Measurements from ENCODE around the gene TTC12. TPM values are rescaled to one million over a fixed set of nuclear protein-coding genes. Genes with fewer than 3 reads are reported as not detected.
"Not testable (repeated sequence)": the region's sequence is repeated elsewhere in the genome, so short reads cannot be mapped to it uniquely, and the experiment has no call there.

Gene TTC12
- total RNA-seq, 1 donor from 2014 or later, result 3.0 TPM

DNA sequence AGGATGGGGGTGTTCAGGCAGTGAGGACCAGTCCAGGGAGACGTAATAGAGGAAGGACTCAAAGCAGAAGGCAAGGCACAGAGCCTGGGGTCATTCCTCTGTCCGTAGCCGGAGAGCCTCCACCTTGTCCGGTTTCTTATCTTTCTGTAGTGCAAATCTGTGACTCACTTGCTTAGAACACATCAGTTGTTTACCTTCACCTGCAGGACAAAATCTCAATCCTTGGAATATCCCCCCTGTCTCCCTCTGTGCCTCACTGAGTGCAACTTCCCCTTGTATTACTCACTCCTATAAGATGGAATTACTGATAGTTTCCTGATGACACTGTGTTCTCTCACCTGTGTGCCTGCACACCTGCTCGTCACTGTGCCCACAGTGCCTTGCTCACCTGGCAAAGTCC lies 20.4 kb upstream of the TTC12 start:
- Histone ChIP-seq H3K4me1 (no peaks in the 10 kb centered on the region), H3K36me3 (no peaks in the 10 kb centered on the region), H3K27me3 (no peaks in the 10 kb centered on the region), H3K9me3 (no peaks in the 10 kb centered on the region), H3K4me3 (no peak overlapping the region), H3K27ac (no peak overlapping the region)
- TF ChIP-seq, protein P1, sequence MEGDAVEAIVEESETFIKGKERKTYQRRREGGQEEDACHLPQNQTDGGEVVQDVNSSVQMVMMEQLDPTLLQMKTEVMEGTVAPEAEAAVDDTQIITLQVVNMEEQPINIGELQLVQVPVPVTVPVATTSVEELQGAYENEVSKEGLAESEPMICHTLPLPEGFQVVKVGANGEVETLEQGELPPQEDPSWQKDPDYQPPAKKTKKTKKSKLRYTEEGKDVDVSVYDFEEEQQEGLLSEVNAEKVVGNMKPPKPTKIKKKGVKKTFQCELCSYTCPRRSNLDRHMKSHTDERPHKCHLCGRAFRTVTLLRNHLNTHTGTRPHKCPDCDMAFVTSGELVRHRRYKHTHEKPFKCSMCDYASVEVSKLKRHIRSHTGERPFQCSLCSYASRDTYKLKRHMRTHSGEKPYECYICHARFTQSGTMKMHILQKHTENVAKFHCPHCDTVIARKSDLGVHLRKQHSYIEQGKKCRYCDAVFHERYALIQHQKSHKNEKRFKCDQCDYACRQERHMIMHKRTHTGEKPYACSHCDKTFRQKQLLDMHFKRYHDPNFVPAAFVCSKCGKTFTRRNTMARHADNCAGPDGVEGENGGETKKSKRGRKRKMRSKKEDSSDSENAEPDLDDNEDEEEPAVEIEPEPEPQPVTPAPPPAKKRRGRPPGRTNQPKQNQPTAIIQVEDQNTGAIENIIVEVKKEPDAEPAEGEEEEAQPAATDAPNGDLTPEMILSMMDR (IDR thresholded peaks at IDR 0.05), result no peak
- DNase-seq (ENCODE audit: low spot score in 2 of 2), result no peak
- intact Hi-C loops (cut with DNase I), result no loop called here

DNA sequence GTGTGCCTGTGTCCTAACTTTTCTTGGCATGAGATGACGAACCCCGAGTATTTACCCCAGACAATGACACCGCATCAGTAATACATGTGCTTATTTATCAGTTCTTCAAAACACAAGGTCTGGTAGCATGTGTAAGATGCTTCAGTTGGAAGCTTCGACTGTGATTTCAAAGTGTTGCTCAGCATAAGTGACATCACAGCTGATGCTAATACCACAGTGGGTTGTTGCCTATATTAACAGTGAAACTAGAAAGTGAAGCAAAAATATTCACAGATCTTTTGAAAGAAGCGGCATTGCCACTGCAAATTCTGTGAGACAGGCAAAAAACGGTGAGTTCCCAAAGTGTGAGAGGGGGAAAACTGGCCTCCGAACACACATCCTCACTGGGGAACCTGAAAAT lies 18.4 kb upstream of the TTC12 start:
- Histone ChIP-seq H3K4me1 (no peaks in the 10 kb centered on the region), H3K9me3 (no peaks in the 10 kb centered on the region), H3K36me3 (no peaks in the 10 kb centered on the region), H3K27me3 (no peaks in the 10 kb centered on the region), H3K4me3 (no peak overlapping the region), H3K27ac (no peak overlapping the region)
- intact Hi-C loops (cut with DNase I), result no loop called here
- no peak for DNase-seq (ENCODE audit: low spot score in 2 of 2)
- TF ChIP-seq, protein P1 (IDR thresholded peaks at IDR 0.05), result no peak

DNA sequence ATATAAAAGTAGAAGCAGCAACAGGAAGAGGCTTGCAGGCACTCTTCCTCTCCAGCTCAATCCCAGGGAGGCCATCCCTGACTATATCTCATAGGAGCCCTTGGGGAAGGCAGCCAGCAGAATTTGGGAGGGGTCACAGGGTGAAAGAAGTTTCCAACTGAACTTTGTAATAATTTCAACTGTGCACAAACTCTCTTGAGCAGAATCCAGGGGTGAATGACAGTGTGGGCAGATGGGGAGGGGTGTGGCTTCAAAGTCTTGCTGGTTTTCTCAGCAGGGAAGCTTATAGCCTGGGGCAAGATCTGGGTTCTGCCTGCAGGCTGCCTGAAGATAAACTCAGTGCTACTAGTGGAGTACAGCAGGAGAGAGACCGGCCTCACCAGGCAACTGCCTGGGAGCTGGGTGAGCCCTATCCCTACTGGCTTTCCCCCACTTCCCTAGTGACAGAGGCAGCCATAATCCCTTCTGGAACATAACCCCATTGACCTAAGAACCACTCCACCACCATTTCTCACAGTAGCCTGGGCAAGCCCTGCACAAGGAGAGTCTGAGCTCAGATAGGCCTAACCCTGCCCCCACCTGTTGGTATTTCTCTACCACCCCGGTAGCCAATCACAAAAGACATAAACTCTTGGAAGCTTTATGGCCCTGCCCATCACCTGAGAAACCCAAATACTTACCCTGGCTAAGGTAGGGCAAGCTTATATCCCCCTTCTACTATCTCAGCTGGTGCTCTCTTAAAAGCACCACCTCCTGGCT lies 17.8 kb upstream of the TTC12 start:
- intact Hi-C loops (cut with DNase I), result no loop called here
- H3K36me3 ChIP-seq, result no peaks in the 10 kb centered on the region
- no peak for DNase-seq (ENCODE audit: low spot score in 2 of 2)
- H3K4me3 ChIP-seq, result no peak overlapping the region
- no peaks in the 10 kb centered on the region for H3K9me3 ChIP-seq
- H3K27me3 ChIP-seq, result no peaks in the 10 kb centered on the region
- H3K4me1 ChIP-seq, result no peaks in the 10 kb centered on the region
- H3K27ac ChIP-seq, result no peak overlapping the region
- TF ChIP-seq, protein P1 (IDR thresholded peaks at IDR 0.05), result no peak

DNA sequence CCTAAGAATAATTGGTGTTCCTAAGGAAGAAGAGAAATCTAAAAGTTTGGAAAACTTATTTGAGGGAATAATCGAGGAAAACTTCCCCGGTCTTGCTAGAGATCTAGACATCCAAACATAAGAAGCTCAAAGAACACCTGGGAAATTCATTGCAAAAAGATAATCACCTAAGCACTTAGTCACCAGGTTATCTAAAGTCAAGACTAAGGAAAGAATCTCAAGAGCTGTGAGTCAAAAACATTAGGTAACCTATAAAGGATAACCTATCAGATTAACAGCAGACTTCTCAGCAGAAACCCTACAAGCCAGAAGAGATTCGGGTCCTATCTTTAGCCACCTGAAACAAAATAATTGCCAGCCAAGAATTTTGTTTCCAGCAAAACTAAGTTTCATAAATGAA lies 15.9 kb upstream of the TTC12 start:
- DNase-seq (ENCODE audit: low spot score in 2 of 2); intact Hi-C loops (cut with DNase I); H3K27me3 ChIP-seq; H3K4me1 ChIP-seq; H3K27ac ChIP-seq; H3K9me3 ChIP-seq; H3K36me3 ChIP-seq; H3K4me3 ChIP-seq: not testable (repeated sequence)

DNA sequence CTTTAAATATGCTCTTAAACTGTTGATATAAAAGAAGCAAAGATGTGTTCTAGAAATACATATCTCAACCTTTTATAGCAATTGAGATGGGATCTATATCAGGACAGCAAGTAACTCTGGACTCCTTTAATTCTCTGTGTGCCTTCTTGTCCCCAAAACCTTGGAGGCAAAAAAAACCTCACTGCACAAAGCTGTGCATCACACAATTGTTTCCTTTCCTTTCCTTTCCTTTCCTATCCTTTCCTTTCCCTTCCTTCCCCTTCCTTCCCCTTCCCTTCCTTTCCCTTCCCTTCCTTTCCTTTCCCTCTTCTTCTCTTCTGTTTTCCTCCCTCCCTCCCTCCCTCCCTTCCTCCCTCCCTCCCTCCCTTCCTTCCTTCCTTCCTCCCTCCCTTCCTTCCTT lies 9.5 kb upstream of the TTC12 start:
- no peaks in the 10 kb centered on the region for H3K36me3 ChIP-seq
- no peak for DNase-seq (ENCODE audit: low spot score in 2 of 2)
- no peaks in the 10 kb centered on the region for H3K27me3 ChIP-seq
- H3K9me3 ChIP-seq, result no peaks in the 10 kb centered on the region
- TF ChIP-seq, protein P1 (IDR thresholded peaks at IDR 0.05), result no peak
- peaks cover 0 to 2% of the 10 kb centered on the region in 2 donors for H3K4me1 ChIP-seq
- H3K4me3 ChIP-seq, result no peak overlapping the region
- no peak overlapping the region for H3K27ac ChIP-seq
- intact Hi-C loops (cut with DNase I), result loop anchor here (1.0 to 2.0 kb wide), 2 partner anchors 426 to 492 kb away; no protein-coding TSS in a partner anchor

DNA sequence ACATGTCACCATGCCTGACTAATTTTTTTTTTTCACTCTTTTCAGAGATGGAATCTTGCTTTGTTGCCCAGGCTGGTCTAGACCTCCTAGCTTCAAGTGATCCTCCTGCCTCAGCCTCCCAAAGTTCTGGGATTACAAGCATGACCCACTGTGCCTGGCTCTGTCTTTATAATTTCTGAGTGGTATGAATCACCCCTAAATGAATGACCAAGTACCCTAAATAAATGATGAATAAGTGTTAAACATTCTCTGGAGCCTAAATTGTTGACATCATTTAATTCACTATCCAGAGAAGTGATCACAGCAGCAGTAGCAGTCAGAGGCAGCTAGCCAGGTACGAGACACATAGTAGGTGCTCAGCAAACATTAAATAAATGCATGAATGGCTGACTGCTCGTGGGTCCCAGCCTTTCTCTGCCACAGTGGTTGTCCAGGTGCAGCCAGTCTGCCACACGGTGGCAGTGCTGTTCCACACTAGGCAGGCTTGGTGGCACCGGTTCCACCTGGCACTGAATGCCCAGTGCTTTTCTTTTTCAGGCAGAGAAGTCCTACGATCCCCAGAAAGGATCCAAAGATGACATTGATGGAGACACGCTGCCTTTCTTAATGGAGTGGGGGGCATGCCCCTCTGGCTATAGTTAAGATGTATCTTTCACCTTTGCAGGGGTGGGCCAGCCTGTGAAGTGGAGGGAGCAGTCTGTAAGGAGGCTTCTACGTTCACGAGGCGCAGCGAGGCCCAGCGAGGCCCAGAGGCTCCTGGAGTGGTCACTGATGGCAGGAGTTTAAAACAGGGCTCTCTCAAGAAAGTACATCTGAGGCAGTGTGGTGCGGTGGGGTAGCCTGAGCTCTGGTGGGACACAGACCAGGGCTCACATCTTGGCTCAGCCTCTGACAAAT lies 8.7 kb upstream of the TTC12 start:
- Histone ChIP-seq H3K4me3 (no peak overlapping the region), H3K4me1 (peaks cover 0 to 2% of the 10 kb centered on the region in 2 donors), H3K27ac (no peak overlapping the region), H3K9me3 (no peaks in the 10 kb centered on the region), H3K27me3 (no peaks in the 10 kb centered on the region), H3K36me3 (no peaks in the 10 kb centered on the region)
- DNase-seq (ENCODE audit: low spot score in 2 of 2), result peak in 1 of 2 donors; percentile 81
- TF ChIP-seq, protein P1 (IDR thresholded peaks at IDR 0.05), result peak; percentile 89 to 93 (median 90)
- intact Hi-C loops (cut with DNase I), result loop anchor here (1.0 to 2.0 kb wide), 2 partner anchors 426 to 491 kb away; no protein-coding TSS in a partner anchor
